HG03103 (cell line): Measurements from ENCODE around the gene DSC2.
"Not testable (repeated sequence)": the region's sequence is repeated elsewhere in the genome, so short reads cannot be mapped to it uniquely, and the experiment has no call there.

Source experiments
- ATAC-seq: cut with Tn5 transposase; IDR thresholded peaks from one replicate; pipeline ENCODE4 v1.9.1; 2021; ENCODE audit warnings: low read depth; ENCODE audit not compliant: unreplicated experiment

DSC2 gene

GRCh38 chr18:31102025-31102684, at the start of gene DSC2:
Gene DSC2, minus strand, starts transcription at chr18:31102421. Its CDS starts 450 bp downstream, at chr18:31101971.
- no peak for ATAC-seq

GRCh38 chr18:31149351-31149750, 47.1 kb upstream of the DSC2 start:
- no peak for ATAC-seq

- no peak for ATAC-seq
These were observed 46.4 kb upstream of the DSC2 start for GRCh38 chr18:31148600-31148999.

- ATAC-seq = no peak
These were observed 44.6 kb upstream of the DSC2 start for GRCh38 chr18:31146809-31147208.

GRCh38 chr18:31143025-31143424, 40.8 kb upstream of the DSC2 start:
- ATAC-seq = no peak

- no peak for ATAC-seq
These were observed 36.5 kb upstream of the DSC2 start for GRCh38 chr18:31138709-31139108.

GRCh38 chr18:31134988-31135529, 32.8 kb upstream of the DSC2 start:
- ATAC-seq = no peak

- ATAC-seq = no peak
These were observed 27.3 kb upstream of the DSC2 start for GRCh38 chr18:31129398-31130115.

GRCh38 chr18:31125878-31126277, 23.7 kb upstream of the DSC2 start:
- no peak for ATAC-seq

- ATAC-seq = not testable (repeated sequence)
These were observed 20.9 kb upstream of the DSC2 start for GRCh38 chr18:31123125-31123524.

- ATAC-seq = no peak
These were observed 18.4 kb upstream of the DSC2 start for GRCh38 chr18:31120594-31120993.

- ATAC-seq = no peak
These were observed 14.8 kb upstream of the DSC2 start for GRCh38 chr18:31116853-31117595.

- no peak for ATAC-seq
These were observed 10.6 kb upstream of the DSC2 start for GRCh38 chr18:31112804-31113203.

GRCh38 chr18:31105733-31106132, 3.5 kb upstream of the DSC2 start:
- no peak for ATAC-seq

GRCh38 chr18:31104444-31104843, 2.2 kb upstream of the DSC2 start:
- ATAC-seq = no peak

- no peak for ATAC-seq
These were observed 1.2 kb upstream of the DSC2 start for GRCh38 chr18:31103423-31103822.

- no peak for ATAC-seq
These were observed 720 bp upstream of the DSC2 start for GRCh38 chr18:31102941-31103340.

GRCh38 chr18:31101183-31102024, 817 bp downstream of the DSC2 start:
- ATAC-seq = no peak

GRCh38 chr18:31100436-31101182, 1.6 kb downstream of the DSC2 start:
- ATAC-seq = no peak
